SK-N-SH (cell line): Measurements from ENCODE around the gene CACUL1. TPM values are rescaled to one million over a fixed set of nuclear protein-coding genes. Genes with fewer than 3 reads are reported as not detected.

Experiments used
- CTCF ChIA-PET: fragments of 300-600, 350-600 bp; formaldehyde crosslinking; extraction: SDS; loops from one replicate; lab custom pipeline; 2021; lab: Yijun Ruan, JAX
- POLR2A ChIA-PET: fragments of 350-600 bp; sonication (Branson Sonifier 250); formaldehyde crosslinking; extraction: SDS; loops from one replicate; lab custom pipeline; 2020; ENCODE audit warnings: antibody characterized with exemption, inconsistent platforms; lab: Yijun Ruan, JAX
- DNase-seq: peaks from one replicate; pipeline ENCODE4 v3.0.0; 2012
- H2AFZ ChIP-seq: fragments of 200-600 bp; sonication (generic); 2 replicates; pipeline ENCODE4 v1.8.1; 2016; ENCODE audit warnings: antibody characterized with exemption, mild to moderate bottlenecking, low read depth
- H3F3A ChIP-seq: fragments of 200-600 bp; sonication (generic); replicated peaks from 2 replicates; pipeline ENCODE3; 2016; ENCODE audit warnings: antibody characterized with exemption, mild to moderate bottlenecking; ENCODE audit not compliant: insufficient read depth
- H3K27ac ChIP-seq, 2 experiments: fragments of 200-500 bp in 1 of 2; fragments of 200-600 bp in 1 of 2; sonication (Bioruptor generic) in 1 of 2; sonication (generic), shearing (Covaris generic) in 1 of 2; 2 replicates each; pipeline versions ENCODE4 v1.5.1 to v1.6.1; 2014 to 2016; ENCODE audit warnings: low read depth in 2 of 2, inconsistent platforms in 1 of 2, low read length in 1 of 2, mild to moderate bottlenecking in 1 of 2, mixed read lengths in 1 of 2
- H3K27me3 ChIP-seq: fragments of 200-600 bp; sonication (generic), shearing (Covaris generic); 2 replicates; pipeline ENCODE4 v1.6.1; 2016; ENCODE audit warnings: mixed run types; ENCODE audit not compliant: insufficient read depth
- H3K36me3 ChIP-seq, 2 experiments: fragments of 200-500 bp in 1 of 2; fragments of 200-600 bp in 1 of 2; sonication (Bioruptor generic) in 1 of 2; sonication (generic) in 1 of 2; replicated peaks in 1 of 2; 2 replicates each; pipeline versions ENCODE3 to v1.5.1; 2014 to 2016; ENCODE audit warnings: low read length in 1 of 2, mild to moderate bottlenecking in 1 of 2; ENCODE audit not compliant: insufficient read depth in 2 of 2, control insufficient read depth in 1 of 2
- H3K4me1 ChIP-seq, 2 experiments: fragments of 200-500 bp in 1 of 2; fragments of 200-600 bp in 1 of 2; sonication (Bioruptor generic) in 1 of 2; sonication (generic), shearing (Covaris generic) in 1 of 2; 2 replicates each; pipeline versions ENCODE4 v1.5.1 to v1.6.1; 2014 to 2016; ENCODE audit warnings: low read depth in 1 of 2, low read length in 1 of 2, mixed run types in 1 of 2; ENCODE audit not compliant: insufficient read depth in 2 of 2, control insufficient read depth in 1 of 2
- H3K4me2 ChIP-seq: fragments of 200-600 bp; sonication (generic), shearing (Covaris generic); 2 replicates; pipeline ENCODE4 v1.6.1; 2017; ENCODE audit warnings: mixed run types
- H3K4me3 ChIP-seq, 2 experiments: fragments of 200-500 bp in 1 of 2; fragments of 200-600 bp in 1 of 2; sonication (Bioruptor generic) in 1 of 2; sonication (generic), shearing (Covaris generic) in 1 of 2; 2 replicates each; pipeline versions ENCODE4 v1.5.1 to v1.8.1; 2014 to 2016; ENCODE audit warnings: low read depth in 2 of 2, inconsistent platforms in 1 of 2, low read length in 1 of 2, mild to moderate bottlenecking in 1 of 2, mixed read lengths in 1 of 2, moderate library complexity in 1 of 2
- H3K79me2 ChIP-seq: fragments of 200-600 bp; sonication (generic); 2 replicates; pipeline ENCODE4 v1.8.1; 2017; ENCODE audit warnings: mild to moderate bottlenecking; ENCODE audit not compliant: insufficient read depth
- H3K9ac ChIP-seq: fragments of 200-600 bp; sonication (generic); 2 replicates; pipeline ENCODE4 v1.6.1; 2017; ENCODE audit warnings: mixed run types
- H3K9me2 ChIP-seq: fragments of 200-600 bp; sonication (generic); 2 replicates; pipeline ENCODE4 v1.6.1; 2017; ENCODE audit warnings: mixed run types
- H3K9me3 ChIP-seq: fragments of 200-600 bp; sonication (generic); 2 replicates; pipeline ENCODE4 v1.6.1; 2017; ENCODE audit warnings: mixed run types, mild to moderate bottlenecking, moderate library complexity
- H4K20me1 ChIP-seq: fragments of 200-600 bp; sonication (generic); 2 replicates; pipeline ENCODE4 v1.6.1; 2017; ENCODE audit warnings: mild to moderate bottlenecking, mixed run types; ENCODE audit not compliant: insufficient read depth
- CHD2 ChIP-seq: fragments of 150-350 bp; IDR thresholded peaks from 2 replicates; pipeline ENCODE4 v1.6.1; 2018; ENCODE audit warnings: low read length; ENCODE audit not compliant: partially characterized antibody
- CTCF ChIP-seq: fragments of 200-600 bp; sonication (generic); IDR thresholded peaks from 2 replicates; pipeline ENCODE4 v1.6.1; 2017; ENCODE audit warnings: antibody characterized with exemption, mild to moderate bottlenecking, moderate library complexity
- FOXJ3 ChIP-seq: sonication (generic); formaldehyde crosslinking; IDR thresholded peaks from 2 replicates; pipeline ENCODE4 v1.5.1; 2020; ENCODE audit warnings: mild to moderate bottlenecking, missing genetic modification reagents
- FOXM1 ChIP-seq: IDR thresholded peaks from 2 replicates; pipeline ENCODE4 v1.4.0; 2012; ENCODE audit warnings: low read depth, mild to moderate bottlenecking
- GABPA ChIP-seq: IDR thresholded peaks from 2 replicates; pipeline ENCODE4 v1.4.0; 2012; ENCODE audit warnings: low read depth, mild to moderate bottlenecking
- GATA2 ChIP-seq: sonication (generic); formaldehyde crosslinking; IDR thresholded peaks from 2 replicates; pipeline ENCODE4 v1.5.0; 2020; ENCODE audit warnings: mild to moderate bottlenecking, missing genetic modification reagents
- IRF3 ChIP-seq: fragments of 150-350 bp; IDR thresholded peaks from 2 replicates; pipeline ENCODE4 v1.6.1; 2016; ENCODE audit warnings: mild to moderate bottlenecking, low read depth, low read length
- MAX ChIP-seq: IDR thresholded peaks from 2 replicates; pipeline ENCODE4 v1.4.0; 2012; ENCODE audit warnings: low read depth
- MXI1 ChIP-seq: IDR thresholded peaks from 2 replicates; pipeline ENCODE4 v1.6.1; 2012; ENCODE audit warnings: mild to moderate bottlenecking, low read depth, low read length, improper control_type of control experiment
- NFIC ChIP-seq: IDR thresholded peaks from 2 replicates; pipeline ENCODE4 v1.4.0; 2012; ENCODE audit warnings: borderline replicate concordance
- NRF1 ChIP-seq: IDR thresholded peaks from 2 replicates; pipeline ENCODE4 v1.6.1; 2012; ENCODE audit warnings: low read depth, mild to moderate bottlenecking, low read length
- POLR2AphosphoS5 ChIP-seq: IDR thresholded peaks from 2 replicates; pipeline ENCODE4 v1.6.1; 2012; ENCODE audit warnings: low read depth, low read length
- RAD21 ChIP-seq: IDR thresholded peaks from 2 replicates; pipeline ENCODE4 v1.6.1; 2012; ENCODE audit warnings: mild to moderate bottlenecking, low read length
- RCOR1 ChIP-seq: fragments of 150-350 bp; IDR thresholded peaks from 2 replicates; pipeline ENCODE4 v1.6.1; 2017; ENCODE audit warnings: antibody characterized with exemption, low read length
- RFX5 ChIP-seq: IDR thresholded peaks from 2 replicates; pipeline ENCODE4 v1.6.1; 2012; ENCODE audit warnings: mild to moderate bottlenecking, improper control_type of control experiment, low read length
- RXRA ChIP-seq: IDR thresholded peaks from 2 replicates; pipeline ENCODE4 v1.4.0; 2012; ENCODE audit warnings: low read depth, mild to moderate bottlenecking, borderline replicate concordance
- SMC3 ChIP-seq: IDR thresholded peaks from 2 replicates; pipeline ENCODE4 v1.6.1; 2012; ENCODE audit warnings: low read depth, low read length, improper control_type of control experiment
- TAF1 ChIP-seq: IDR thresholded peaks from 2 replicates; pipeline ENCODE4 v1.6.1; 2012; ENCODE audit warnings: low read depth, mild to moderate bottlenecking, low read length, moderate library complexity, borderline replicate concordance
- TCF12 ChIP-seq: IDR thresholded peaks from 2 replicates; pipeline ENCODE4 v1.4.0; 2012
- TEAD4 ChIP-seq: IDR thresholded peaks from 2 replicates; pipeline ENCODE4 v1.4.0; 2012; ENCODE audit warnings: mild to moderate bottlenecking, borderline replicate concordance; ENCODE audit not compliant: insufficient read depth
- YY1 ChIP-seq: IDR thresholded peaks from 2 replicates; pipeline ENCODE4 v1.4.0; 2012; ENCODE audit warnings: low read depth, mild to moderate bottlenecking
- WGBS: methylation state at CpG from one replicate; pipeline ENCODE4 v1.1.6; 2017; ENCODE audit warnings: low lambda C conversion rate; 5-methylcytosine and 5-hydroxymethylcytosine counted together
- polyA plus RNA-seq, 3 experiments: library from polyadenylated mRNA; depleted of rRNA; stranded (reverse); fragments of >200 nt; gene quantifications; 2 replicates each; pipeline ENCODE4 v1.2.3, GENCODE V29; 2012
- TF ChIP-seq, protein P1 (sequence below): IDR thresholded peaks from 2 replicates; pipeline ENCODE4; 2012
- TF ChIP-seq, protein P2 (sequence below): IDR thresholded peaks from 2 replicates; pipeline ENCODE4 v1.4.0; 2012; ENCODE audit warnings: low read depth, borderline replicate concordance

Gene CACUL1
- polyA plus RNA-seq, 1 of the 3 experiments (the other 2 are of a cell fraction): 2.6 TPM

DNA sequence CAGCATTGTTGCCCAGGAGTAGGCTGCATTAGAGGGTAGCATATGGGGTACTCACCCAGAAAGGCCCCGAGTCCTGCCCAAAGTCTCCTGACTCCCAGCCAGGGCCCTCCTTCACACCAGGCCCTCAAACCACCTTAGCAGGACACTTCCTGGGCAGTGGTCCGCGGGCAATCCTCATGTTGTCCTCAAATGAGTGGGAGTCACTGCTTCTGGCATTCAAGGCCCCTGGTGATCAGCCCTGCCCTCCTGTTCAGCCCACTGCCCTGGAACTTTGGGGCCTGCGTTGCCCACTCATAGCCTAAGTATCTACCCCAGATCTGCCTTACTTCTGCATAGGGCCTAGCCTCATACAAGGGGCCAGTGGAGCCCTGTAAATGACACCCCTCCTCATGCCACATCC is 88.4 kb downstream of the CACUL1 start:
- Histone ChIP-seq H3K27me3 (no peaks in the 10 kb centered on the region; the same call in 1 of the 2 replicates), H3K79me2 (no peaks in the 10 kb centered on the region), H3K9me3 (no peaks in the 10 kb centered on the region), H3K9me2 (no peaks in the 10 kb centered on the region), H3K4me2 (no peak overlapping the region), H3K9ac (no peak overlapping the region), H3K4me1 (peaks cover 14 to 33% of the 10 kb centered on the region in 2 experiments; a peak in 3 of 4 replicates), H2AFZ (no peak overlapping the region), H3F3A (no peaks in the 10 kb centered on the region), H4K20me1 (no peaks in the 10 kb centered on the region), H3K4me3 (no peak overlapping the region), H3K36me3 (no peaks in the 10 kb centered on the region), H3K27ac (no peak overlapping the region)
- POLR2A ChIA-PET: no interaction called here
- DNase-seq: no peak
- WGBS: 64% methylated on average over 2 of the region's 4 CpGs
- TF ChIP-seq FOXM1 (no peak), NFIC (no peak), YY1 (no peak), POLR2AphosphoS5 (no peak), TCF12 (no peak), CTCF (no peak), RFX5 (no peak), GABPA (no peak), RAD21 (no peak), MXI1 (no peak), IRF3 (no peak), RXRA (no peak), TAF1 (no peak), SMC3 (no peak)
- TF ChIP-seq, protein P1, sequence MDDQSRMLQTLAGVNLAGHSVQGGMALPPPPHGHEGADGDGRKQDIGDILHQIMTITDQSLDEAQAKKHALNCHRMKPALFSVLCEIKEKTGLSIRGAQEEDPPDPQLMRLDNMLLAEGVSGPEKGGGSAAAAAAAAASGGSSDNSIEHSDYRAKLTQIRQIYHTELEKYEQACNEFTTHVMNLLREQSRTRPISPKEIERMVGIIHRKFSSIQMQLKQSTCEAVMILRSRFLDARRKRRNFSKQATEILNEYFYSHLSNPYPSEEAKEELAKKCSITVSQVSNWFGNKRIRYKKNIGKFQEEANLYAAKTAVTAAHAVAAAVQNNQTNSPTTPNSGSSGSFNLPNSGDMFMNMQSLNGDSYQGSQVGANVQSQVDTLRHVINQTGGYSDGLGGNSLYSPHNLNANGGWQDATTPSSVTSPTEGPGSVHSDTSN: no peak
- CTCF ChIA-PET: interaction anchor here (1.3 to 3.6 kb wide), 3 partner anchors 23 to 97 kb away, joined by 4 to 15 read pairs (median 4); no protein-coding TSS in a partner anchor

DNA sequence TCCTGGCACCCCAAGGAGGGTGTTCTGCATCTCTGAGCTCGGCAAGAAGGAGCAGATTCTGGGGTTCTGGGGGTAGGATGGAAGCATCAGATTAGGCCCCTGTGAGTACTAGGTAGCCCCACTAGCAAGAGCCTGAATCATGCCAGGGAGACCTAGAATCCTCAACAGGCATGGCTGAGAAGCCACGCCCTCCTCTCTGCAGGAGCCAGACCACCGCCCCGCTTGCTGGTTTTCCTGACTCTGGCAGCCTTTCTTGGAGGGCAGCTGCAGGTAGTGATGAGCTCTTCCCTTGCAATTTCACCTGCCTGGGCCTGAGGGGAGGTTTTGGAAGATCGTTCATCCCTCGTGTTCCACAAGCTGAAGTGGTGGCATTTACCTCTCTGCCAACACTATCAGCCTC is 90.4 kb downstream of the CACUL1 start:
- H3K9me3 ChIP-seq: no peaks in the 10 kb centered on the region
- no peak overlapping the region for H2AFZ ChIP-seq
- H3K27me3 ChIP-seq: peaks cover 4% of the 10 kb centered on the region; the same call in 1 of the 2 replicates
- no peaks in the 10 kb centered on the region for H3K36me3 ChIP-seq
- H3K79me2 ChIP-seq: no peaks in the 10 kb centered on the region
- H3K9ac ChIP-seq: no peak overlapping the region
- no peak for DNase-seq
- no peak overlapping the region for H3K4me3 ChIP-seq
- CTCF ChIA-PET: interaction anchor here (0.6 to 1.6 kb wide), 4 partner anchors 11 to 97 kb away, joined by 3 to 5 read pairs (median 3); no protein-coding TSS in a partner anchor
- 40% methylated on average over 2 of the region's 6 CpGs for WGBS
- H3K4me1 ChIP-seq: peaks cover 5 to 16% of the 10 kb centered on the region in 2 experiments; a peak in 3 of 4 replicates
- no peak overlapping the region for H3K4me2 ChIP-seq
- POLR2A ChIA-PET: no interaction called here
- H3K9me2 ChIP-seq: no peaks in the 10 kb centered on the region
- H3K27ac ChIP-seq: no peak overlapping the region
- H3F3A ChIP-seq: no peaks in the 10 kb centered on the region
- H4K20me1 ChIP-seq: no peaks in the 10 kb centered on the region
- no peak for TF ChIP-seq RCOR1
- TF ChIP-seq RXRA: no peak
- no peak for TF ChIP-seq TAF1
- TF ChIP-seq NFIC: no peak
- TF ChIP-seq FOXJ3: no peak
- no peak for TF ChIP-seq NRF1
- no peak for TF ChIP-seq GATA2 (CRISPR knock-in tag)
- TF ChIP-seq, protein P2, sequence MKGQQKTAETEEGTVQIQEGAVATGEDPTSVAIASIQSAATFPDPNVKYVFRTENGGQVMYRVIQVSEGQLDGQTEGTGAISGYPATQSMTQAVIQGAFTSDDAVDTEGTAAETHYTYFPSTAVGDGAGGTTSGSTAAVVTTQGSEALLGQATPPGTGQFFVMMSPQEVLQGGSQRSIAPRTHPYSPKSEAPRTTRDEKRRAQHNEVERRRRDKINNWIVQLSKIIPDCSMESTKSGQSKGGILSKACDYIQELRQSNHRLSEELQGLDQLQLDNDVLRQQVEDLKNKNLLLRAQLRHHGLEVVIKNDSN: no peak
- TF ChIP-seq IRF3: no peak
- TF ChIP-seq TEAD4: no peak
- TF ChIP-seq CHD2: no peak
- TF ChIP-seq FOXM1: no peak
- TF ChIP-seq MXI1: no peak
- TF ChIP-seq GABPA: no peak
- no peak for TF ChIP-seq MAX
